Mucosa of gallbladder (tissue), 1 donor: ENCODE results near the gene PEG3. TPM values are rescaled to one million over a fixed set of nuclear protein-coding genes. Genes with fewer than 3 reads are reported as not detected.

Experiments used
- DNase-seq: peaks from one replicate; pipeline ENCODE4 v3.0.0-alpha.2; 2020; ENCODE audit warnings: low spot score
- total RNA-seq: library from RNA; stranded (reverse); gene quantifications from one replicate; pipeline ENCODE4 v1.2.1, GENCODE V29; 2021
- donor health status: DM: no; HTN: no; CAD: no.

PEG3 gene
- total RNA-seq, 1 donor from 2014 or later, result 7.7 TPM

GRCh38 chr19:56808717-56809392 is 31.7 kb downstream of the PEG3 start:
- no peak for DNase-seq

GRCh38 chr19:56806639-56807038 is 33.9 kb downstream of the PEG3 start:
- DNase-seq, result no peak

Other genes with a start within 250 kb of the PEG3 start
- 8.1 TPM for gene ZNF71, start 245.4 kb downstream of the PEG3 start, total RNA-seq
- 0.81 TPM for gene SMIM17, start 197.6 kb downstream of the PEG3 start, total RNA-seq
- 6.5 TPM for gene ZNF835, start 169.0 kb downstream of the PEG3 start, total RNA-seq
- gene ZIM2, start within 50 bp of the PEG3 start, total RNA-seq, result not detected